ENCODE measurements around the gene RMND1.
A peak's percentile ranks its signal among the peaks of the same experiment; 100 is the strongest.
"Not testable (repeated sequence)": the region's sequence is repeated elsewhere in the genome, so short reads cannot be mapped to it uniquely, and the experiment has no call there.

The RMND1 gene

GRCh38 chr6:151451950-151452749 lies at the start of gene RMND1:
TSS of gene RMND1 (minus strand) at chr6:151452126. CDS start at chr6:151445811, 6,315 bp downstream.
- peak; percentile 100 for DNase-seq

GRCh38 chr6:151499551-151499950 lies 47.6 kb upstream of the RMND1 start:
- no peak for DNase-seq

GRCh38 chr6:151498327-151498726 lies 46.4 kb upstream of the RMND1 start:
- DNase-seq, result no peak

- DNase-seq, result no peak
Measured at GRCh38 chr6:151497905-151498304, 46.0 kb upstream of the RMND1 start.

- no peak for DNase-seq
Measured at GRCh38 chr6:151495380-151495779, 43.5 kb upstream of the RMND1 start.

- no peak for DNase-seq
Measured at GRCh38 chr6:151494936-151495320, 43.0 kb upstream of the RMND1 start.

GRCh38 chr6:151494235-151494935 lies 42.5 kb upstream of the RMND1 start:
- DNase-seq, result no peak

- DNase-seq, result no peak
Measured at GRCh38 chr6:151493804-151494234, 41.9 kb upstream of the RMND1 start, which contains the start of gene CCDC170. TSS of gene CCDC170 (plus strand) at chr6:151494017. CDS start at chr6:151494129, 112 bp downstream.

- DNase-seq, result no peak
Measured at GRCh38 chr6:151493161-151493803, 41.4 kb upstream of the RMND1 start.

- DNase-seq, result no peak
Measured at GRCh38 chr6:151490996-151491395, 39.1 kb upstream of the RMND1 start.

- DNase-seq, result no peak
Measured at GRCh38 chr6:151488226-151488625, 36.3 kb upstream of the RMND1 start.

GRCh38 chr6:151483994-151484393 lies 32.1 kb upstream of the RMND1 start:
- DNase-seq, result no peak

- DNase-seq, result no peak
Measured at GRCh38 chr6:151482290-151482689, 30.4 kb upstream of the RMND1 start.

GRCh38 chr6:151481786-151482185 lies 29.9 kb upstream of the RMND1 start:
- no peak for DNase-seq

- DNase-seq, result no peak
Measured at GRCh38 chr6:151478670-151479069, 26.7 kb upstream of the RMND1 start.

GRCh38 chr6:151477726-151478125 lies 25.8 kb upstream of the RMND1 start:
- DNase-seq, result no peak

- peak; percentile 22 for DNase-seq
Measured at GRCh38 chr6:151475653-151476523, 24.0 kb upstream of the RMND1 start.

GRCh38 chr6:151464702-151465101 lies 12.8 kb upstream of the RMND1 start:
- no peak for DNase-seq

- DNase-seq, result no peak
Measured at GRCh38 chr6:151461673-151462072, 9.7 kb upstream of the RMND1 start.

- DNase-seq, result not testable (repeated sequence)
Measured at GRCh38 chr6:151455751-151456398, 3.9 kb upstream of the RMND1 start.

- DNase-seq, result peak; percentile 16
Measured at GRCh38 chr6:151452750-151453427, 963 bp upstream of the RMND1 start.

All from NCI-H226 (cell line).